ENCODE measurements around the gene ADORA1.

The ADORA1 gene

GRCh38 chr1:203104789-203105390 is 22.6 kb upstream of the ADORA1 start:
- Histone ChIP-seq H3K9me3 (ENCODE audit: control insufficient read depth, insufficient read depth, low read length) (no peaks in the 10 kb centered on the region), H3K9ac (ENCODE audit: low read depth, low read length) (no peak overlapping the region), H3K27me3 (ENCODE audit: control insufficient read depth, insufficient read depth, low read length) (no peaks in the 10 kb centered on the region), H3K27ac (ENCODE audit: low read depth, low read length) (no peak overlapping the region), H3K36me3 (ENCODE audit: control insufficient read depth, insufficient read depth, low read length) (no peaks in the 10 kb centered on the region), H3K4me3 (ENCODE audit: low read depth, low read length) (no peak overlapping the region), H3K4me1 (ENCODE audit: control insufficient read depth, insufficient read depth, low read length) (no peaks in the 10 kb centered on the region)

- Histone ChIP-seq H3K9me3 (ENCODE audit: control insufficient read depth, insufficient read depth, low read length) (no peaks in the 10 kb centered on the region), H3K9ac (ENCODE audit: low read depth, low read length) (no peak overlapping the region), H3K27me3 (ENCODE audit: control insufficient read depth, insufficient read depth, low read length) (peaks cover 17% of the 10 kb centered on the region), H3K4me1 (ENCODE audit: control insufficient read depth, insufficient read depth, low read length) (no peaks in the 10 kb centered on the region), H3K27ac (ENCODE audit: low read depth, low read length) (no peak overlapping the region), H3K36me3 (ENCODE audit: control insufficient read depth, insufficient read depth, low read length) (no peaks in the 10 kb centered on the region), H3K4me3 (ENCODE audit: low read depth, low read length) (no peak overlapping the region)
These were observed 15.1 kb upstream of the ADORA1 start for GRCh38 chr1:203112475-203112874.

- Histone ChIP-seq H3K9ac (ENCODE audit: low read depth, low read length) (no peak overlapping the region), H3K4me1 (ENCODE audit: control insufficient read depth, insufficient read depth, low read length) (no peaks in the 10 kb centered on the region), H3K27ac (ENCODE audit: low read depth, low read length) (no peak overlapping the region), H3K36me3 (ENCODE audit: control insufficient read depth, insufficient read depth, low read length) (no peaks in the 10 kb centered on the region), H3K9me3 (ENCODE audit: control insufficient read depth, insufficient read depth, low read length) (no peaks in the 10 kb centered on the region), H3K4me3 (ENCODE audit: low read depth, low read length) (no peak overlapping the region), H3K27me3 (ENCODE audit: control insufficient read depth, insufficient read depth, low read length) (peaks cover 18% of the 10 kb centered on the region)
These were observed 14.2 kb upstream of the ADORA1 start for GRCh38 chr1:203113308-203113707.

GRCh38 chr1:203114202-203114601 is 13.3 kb upstream of the ADORA1 start:
- H3K4me3 ChIP-seq (ENCODE audit: low read depth, low read length), result no peak overlapping the region
- no peaks in the 10 kb centered on the region for H3K9me3 ChIP-seq (ENCODE audit: control insufficient read depth, insufficient read depth, low read length)
- no peaks in the 10 kb centered on the region for H3K36me3 ChIP-seq (ENCODE audit: control insufficient read depth, insufficient read depth, low read length)
- no peak overlapping the region for H3K27ac ChIP-seq (ENCODE audit: low read depth, low read length)
- no peak overlapping the region for H3K9ac ChIP-seq (ENCODE audit: low read depth, low read length)
- no peaks in the 10 kb centered on the region for H3K4me1 ChIP-seq (ENCODE audit: control insufficient read depth, insufficient read depth, low read length)
- peaks cover 18% of the 10 kb centered on the region for H3K27me3 ChIP-seq (ENCODE audit: control insufficient read depth, insufficient read depth, low read length)

GRCh38 chr1:203116091-203116820 is 11.3 kb upstream of the ADORA1 start:
- no peak overlapping the region for H3K27ac ChIP-seq (ENCODE audit: low read depth, low read length)
- H3K27me3 ChIP-seq (ENCODE audit: control insufficient read depth, insufficient read depth, low read length), result peaks cover 18% of the 10 kb centered on the region
- H3K9me3 ChIP-seq (ENCODE audit: control insufficient read depth, insufficient read depth, low read length), result no peaks in the 10 kb centered on the region
- H3K9ac ChIP-seq (ENCODE audit: low read depth, low read length), result no peak overlapping the region
- H3K36me3 ChIP-seq (ENCODE audit: control insufficient read depth, insufficient read depth, low read length), result no peaks in the 10 kb centered on the region
- H3K4me1 ChIP-seq (ENCODE audit: control insufficient read depth, insufficient read depth, low read length), result no peaks in the 10 kb centered on the region
- no peak overlapping the region for H3K4me3 ChIP-seq (ENCODE audit: low read depth, low read length)

- Histone ChIP-seq H3K9ac (ENCODE audit: low read depth, low read length) (no peak overlapping the region), H3K36me3 (ENCODE audit: control insufficient read depth, insufficient read depth, low read length) (no peaks in the 10 kb centered on the region), H3K4me1 (ENCODE audit: control insufficient read depth, insufficient read depth, low read length) (no peaks in the 10 kb centered on the region), H3K27ac (ENCODE audit: low read depth, low read length) (no peak overlapping the region), H3K9me3 (ENCODE audit: control insufficient read depth, insufficient read depth, low read length) (no peaks in the 10 kb centered on the region), H3K4me3 (ENCODE audit: low read depth, low read length) (no peak overlapping the region; the same call in 1 of the 2 replicates), H3K27me3 (ENCODE audit: control insufficient read depth, insufficient read depth, low read length) (peaks cover 18% of the 10 kb centered on the region)
These were observed 9.6 kb upstream of the ADORA1 start for GRCh38 chr1:203117611-203118575.

- Histone ChIP-seq H3K9me3 (ENCODE audit: control insufficient read depth, insufficient read depth, low read length) (no peaks in the 10 kb centered on the region), H3K36me3 (ENCODE audit: control insufficient read depth, insufficient read depth, low read length) (no peaks in the 10 kb centered on the region), H3K27ac (ENCODE audit: low read depth, low read length) (no peak overlapping the region), H3K4me3 (ENCODE audit: low read depth, low read length) (no peak overlapping the region), H3K27me3 (ENCODE audit: control insufficient read depth, insufficient read depth, low read length) (peaks cover 16% of the 10 kb centered on the region), H3K9ac (ENCODE audit: low read depth, low read length) (no peak overlapping the region), H3K4me1 (ENCODE audit: control insufficient read depth, insufficient read depth, low read length) (no peaks in the 10 kb centered on the region)
These were observed 7.0 kb upstream of the ADORA1 start for GRCh38 chr1:203120325-203121153.

GRCh38 chr1:203121186-203122015 is 6.1 kb upstream of the ADORA1 start:
- Histone ChIP-seq H3K9ac (ENCODE audit: low read depth, low read length) (no peak overlapping the region), H3K4me3 (ENCODE audit: low read depth, low read length) (no peak overlapping the region), H3K27me3 (ENCODE audit: control insufficient read depth, insufficient read depth, low read length) (peaks cover 13% of the 10 kb centered on the region), H3K4me1 (ENCODE audit: control insufficient read depth, insufficient read depth, low read length) (peaks cover 5% of the 10 kb centered on the region), H3K36me3 (ENCODE audit: control insufficient read depth, insufficient read depth, low read length) (no peaks in the 10 kb centered on the region), H3K27ac (ENCODE audit: low read depth, low read length) (no peak overlapping the region), H3K9me3 (ENCODE audit: control insufficient read depth, insufficient read depth, low read length) (no peaks in the 10 kb centered on the region)

GRCh38 chr1:203122159-203122558 is 5.4 kb upstream of the ADORA1 start:
- H3K9me3 ChIP-seq (ENCODE audit: control insufficient read depth, insufficient read depth, low read length), result no peaks in the 10 kb centered on the region
- no peak overlapping the region for H3K27ac ChIP-seq (ENCODE audit: low read depth, low read length)
- H3K27me3 ChIP-seq (ENCODE audit: control insufficient read depth, insufficient read depth, low read length), result peaks cover 13% of the 10 kb centered on the region
- H3K9ac ChIP-seq (ENCODE audit: low read depth, low read length), result no peak overlapping the region
- peaks cover 13% of the 10 kb centered on the region for H3K4me1 ChIP-seq (ENCODE audit: control insufficient read depth, insufficient read depth, low read length)
- H3K36me3 ChIP-seq (ENCODE audit: control insufficient read depth, insufficient read depth, low read length), result no peaks in the 10 kb centered on the region
- no peak overlapping the region for H3K4me3 ChIP-seq (ENCODE audit: low read depth, low read length)

GRCh38 chr1:203124011-203124410 is 3.5 kb upstream of the ADORA1 start:
- H3K27ac ChIP-seq (ENCODE audit: low read depth, low read length), result no peak overlapping the region
- H3K4me3 ChIP-seq (ENCODE audit: low read depth, low read length), result no peak overlapping the region
- peaks cover 15% of the 10 kb centered on the region for H3K4me1 ChIP-seq (ENCODE audit: control insufficient read depth, insufficient read depth, low read length)
- H3K9ac ChIP-seq (ENCODE audit: low read depth, low read length), result no peak overlapping the region
- no peaks in the 10 kb centered on the region for H3K9me3 ChIP-seq (ENCODE audit: control insufficient read depth, insufficient read depth, low read length)
- peaks cover 27% of the 10 kb centered on the region for H3K27me3 ChIP-seq (ENCODE audit: control insufficient read depth, insufficient read depth, low read length)
- H3K36me3 ChIP-seq (ENCODE audit: control insufficient read depth, insufficient read depth, low read length), result no peaks in the 10 kb centered on the region
